Caki2 (cell line): ENCODE measurements around the gene MRGPRF. TPM values are rescaled to one million over a fixed set of nuclear protein-coding genes. Genes with fewer than 3 reads are reported as not detected.
"Not testable (repeated sequence)": the region's sequence is repeated elsewhere in the genome, so short reads cannot be mapped to it uniquely, and the experiment has no call there.

Source experiments
- DNase-seq: peaks from one replicate; pipeline ENCODE4 v3.0.0-alpha.2; 2015; ENCODE audit warnings: low read depth
- in situ Hi-C: cut with HindIII; loops from 2 replicates; pipeline ENCODE4 v1.10.0; 2016; ENCODE audit warnings: low sequenced_read_pairs, low pct_unique_long_range_greater_than_20kb, mixed read lengths
- total RNA-seq: library from RNA; depleted of rRNA; stranded (reverse); fragments of >200 nt; shearing (Covaris generic); gene quantifications from 2 replicates; pipeline ENCODE4 v1.2.3, GENCODE V29; 2014; ENCODE audit warnings: low replicate concordance

MRGPRF gene
- total RNA-seq, 1 experiment from 2014 or later = not detected

- in situ Hi-C loops = no loop called here
- peak; percentile 91 for DNase-seq
These were observed 4.2 kb downstream of the MRGPRF start for GRCh38 chr11:69008737-69009440.

- DNase-seq = peak; percentile 31
- in situ Hi-C loops = no loop called here
These were observed 5.1 kb downstream of the MRGPRF start for GRCh38 chr11:69007975-69008381.

- no peak for DNase-seq
- in situ Hi-C loops = no loop called here
These were observed 6.2 kb downstream of the MRGPRF start for GRCh38 chr11:69006816-69007215.

- DNase-seq = no peak
- in situ Hi-C loops = no loop called here
These were observed 7.2 kb downstream of the MRGPRF start for GRCh38 chr11:69005631-69006368.

- in situ Hi-C loops = no loop called here
- DNase-seq = no peak
These were observed 7.8 kb downstream of the MRGPRF start for GRCh38 chr11:69005183-69005630.

- in situ Hi-C loops = no loop called here
- no peak for DNase-seq
These were observed 8.4 kb downstream of the MRGPRF start for GRCh38 chr11:69004411-69005182.

GRCh38 chr11:69003866-69004367 lies 9.1 kb downstream of the MRGPRF start:
- DNase-seq = no peak
- in situ Hi-C loops = no loop called here

- in situ Hi-C loops = no loop called here
- no peak for DNase-seq
These were observed 9.7 kb downstream of the MRGPRF start for GRCh38 chr11:69003301-69003865.

- DNase-seq = no peak
- in situ Hi-C loops = no loop called here
These were observed 10.3 kb downstream of the MRGPRF start for GRCh38 chr11:69002570-69003231.

GRCh38 chr11:69002110-69002569 lies 10.9 kb downstream of the MRGPRF start:
- in situ Hi-C loops = no loop called here
- DNase-seq = no peak

- DNase-seq = no peak
- in situ Hi-C loops = no loop called here
These were observed 11.6 kb downstream of the MRGPRF start for GRCh38 chr11:69001243-69002081.

- DNase-seq = peak; percentile 62
- in situ Hi-C loops = no loop called here
These were observed 12.2 kb downstream of the MRGPRF start for GRCh38 chr11:69000831-69001242.

GRCh38 chr11:69000391-69000790 lies 12.7 kb downstream of the MRGPRF start:
- in situ Hi-C loops = no loop called here
- no peak for DNase-seq

- in situ Hi-C loops, DNase-seq: not testable (repeated sequence)
These were observed 13.2 kb downstream of the MRGPRF start for GRCh38 chr11:68999748-69000355.

GRCh38 chr11:68999093-68999747 lies 13.8 kb downstream of the MRGPRF start:
- in situ Hi-C loops = no loop called here
- DNase-seq = no peak

GRCh38 chr11:68998390-68998911 lies 14.6 kb downstream of the MRGPRF start:
- in situ Hi-C loops = no loop called here
- DNase-seq = no peak
